Measurements from ENCODE around the gene TUBA8. TPM values are rescaled to one million over a fixed set of nuclear protein-coding genes. Genes with fewer than 3 reads are reported as not detected.
A peak's percentile ranks its signal among the peaks of the same experiment; 100 is the strongest.
"Not testable (repeated sequence)": the region's sequence is repeated elsewhere in the genome, so short reads cannot be mapped to it uniquely, and the experiment has no call there.

The TUBA8 gene
- total RNA-seq (1.5 TPM), polyA plus RNA-seq (4.5 TPM)

DNA sequence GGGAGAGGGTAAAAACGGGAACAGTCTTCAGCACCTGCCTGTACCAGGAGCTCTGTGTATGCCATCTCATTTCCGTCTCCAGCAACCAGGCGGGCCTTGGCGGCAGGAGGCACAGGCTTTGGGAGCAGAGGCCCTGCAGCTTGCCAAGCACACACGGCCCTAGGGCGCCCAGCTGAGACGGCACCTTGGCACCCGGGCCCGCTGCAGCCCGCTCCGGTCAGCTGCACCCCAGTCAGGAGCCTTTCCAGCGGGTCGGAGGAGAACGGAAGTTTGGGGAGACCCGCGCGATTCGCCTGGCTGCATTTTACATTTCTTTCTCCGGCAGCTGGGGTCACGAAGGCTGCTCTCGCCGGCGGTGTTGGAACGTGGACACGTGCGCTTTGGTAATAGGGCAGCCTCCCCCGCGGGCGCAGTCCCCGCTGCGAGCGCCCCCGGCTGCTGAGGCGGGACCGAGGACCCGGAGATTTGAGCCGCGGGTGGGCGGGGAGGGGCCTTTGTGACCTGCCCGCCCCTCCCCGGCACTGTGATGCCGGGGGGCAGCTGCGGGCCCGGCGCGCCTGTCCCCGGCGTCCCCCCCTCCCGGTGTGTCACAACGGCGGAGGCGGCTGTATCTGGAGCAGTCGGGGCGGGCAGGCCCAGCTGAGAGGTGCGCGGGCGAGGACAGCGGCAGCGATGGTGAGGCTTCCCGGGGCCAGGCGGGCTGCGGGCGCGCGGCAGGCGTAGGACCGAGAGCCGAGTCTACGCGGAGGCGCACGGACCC is at the start of gene TUBA8:
TUBA8 (plus strand) TSS at position 616 of the 760 bp plus-strand sequence; CDS start at position 673, 57 bp downstream.
- no peak for DNase-seq (ENCODE audit: extremely low spot score)
- Histone ChIP-seq H3K4me3 (ENCODE audit: low read depth, low read length) (peak within 1 kb of the TSS; percentile 43), H3K4me1 (ENCODE audit: insufficient read depth) (no peaks in the 10 kb centered on the region), H3K27ac (ENCODE audit: low read depth) (no peak within 1 kb of the TSS), H3K36me3 (ENCODE audit: insufficient read depth) (no peaks in the 10 kb centered on the region)
- WGBS, result 1% methylated on average over 72 of the region's 72 CpGs

- H3K4me1 ChIP-seq (ENCODE audit: insufficient read depth), result no peaks in the 10 kb centered on the region
- DNase-seq (ENCODE audit: extremely low spot score), result no peak
- 92% methylated on average over 3 of the region's 3 CpGs for WGBS
- no peaks in the 10 kb centered on the region for H3K36me3 ChIP-seq (ENCODE audit: insufficient read depth)
- no peak overlapping the region for H3K27ac ChIP-seq (ENCODE audit: low read depth)
- H3K4me3 ChIP-seq (ENCODE audit: low read depth, low read length), result no peak overlapping the region
Observed at GRCh38 chr22:18062421-18062820, 48.2 kb upstream of the TUBA8 start.

GRCh38 chr22:18063306-18063705 is 47.3 kb upstream of the TUBA8 start:
- no peaks in the 10 kb centered on the region for H3K4me1 ChIP-seq (ENCODE audit: insufficient read depth)
- H3K27ac ChIP-seq (ENCODE audit: low read depth), result no peak overlapping the region
- H3K36me3 ChIP-seq (ENCODE audit: insufficient read depth), result no peaks in the 10 kb centered on the region
- WGBS, result 87% methylated on average over 7 of the region's 7 CpGs
- DNase-seq (ENCODE audit: extremely low spot score), result no peak
- H3K4me3 ChIP-seq (ENCODE audit: low read depth, low read length), result no peak overlapping the region

- WGBS, result 76% methylated on average over 6 of the region's 6 CpGs
- H3K4me1 ChIP-seq (ENCODE audit: insufficient read depth); DNase-seq (ENCODE audit: extremely low spot score); H3K4me3 ChIP-seq (ENCODE audit: low read depth, low read length); H3K36me3 ChIP-seq (ENCODE audit: insufficient read depth); H3K27ac ChIP-seq (ENCODE audit: low read depth): not testable (repeated sequence)
Observed at GRCh38 chr22:18063715-18064114, 46.9 kb upstream of the TUBA8 start.

GRCh38 chr22:18064636-18065035 is 46.0 kb upstream of the TUBA8 start:
- DNase-seq (ENCODE audit: extremely low spot score), result no peak
- H3K4me3 ChIP-seq (ENCODE audit: low read depth, low read length), result no peak overlapping the region
- H3K4me1 ChIP-seq (ENCODE audit: insufficient read depth), result no peaks in the 10 kb centered on the region
- H3K27ac ChIP-seq (ENCODE audit: low read depth), result no peak overlapping the region
- WGBS, result 91% methylated on average over 7 of the region's 7 CpGs
- H3K36me3 ChIP-seq (ENCODE audit: insufficient read depth), result no peaks in the 10 kb centered on the region

DNA sequence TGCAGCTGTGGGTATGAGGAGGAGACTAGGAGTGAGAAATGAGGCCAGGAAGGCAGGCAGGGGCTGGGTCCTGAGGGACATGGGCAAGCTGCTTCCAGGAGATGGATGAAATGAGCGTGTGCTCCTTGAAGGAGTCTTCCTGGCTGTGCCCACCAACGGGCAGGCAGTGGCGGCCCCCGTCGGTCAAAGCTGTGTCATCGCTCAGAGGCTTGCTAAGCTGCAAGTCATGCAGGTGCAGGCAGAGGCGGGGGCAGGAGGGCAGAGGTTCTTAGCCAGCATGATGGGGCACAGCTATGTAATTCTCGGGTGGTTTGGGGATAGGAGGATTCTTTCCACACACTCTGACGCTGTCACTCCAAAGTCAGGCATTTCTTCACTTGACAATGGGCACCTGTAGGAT is 45.4 kb upstream of the TUBA8 start:
- Histone ChIP-seq H3K27ac (ENCODE audit: low read depth) (no peak overlapping the region), H3K4me3 (ENCODE audit: low read depth, low read length) (no peak overlapping the region), H3K36me3 (ENCODE audit: insufficient read depth) (no peaks in the 10 kb centered on the region), H3K4me1 (ENCODE audit: insufficient read depth) (no peaks in the 10 kb centered on the region)
- WGBS, result 73% methylated on average over 9 of the region's 9 CpGs
- no peak for DNase-seq (ENCODE audit: extremely low spot score)

DNA sequence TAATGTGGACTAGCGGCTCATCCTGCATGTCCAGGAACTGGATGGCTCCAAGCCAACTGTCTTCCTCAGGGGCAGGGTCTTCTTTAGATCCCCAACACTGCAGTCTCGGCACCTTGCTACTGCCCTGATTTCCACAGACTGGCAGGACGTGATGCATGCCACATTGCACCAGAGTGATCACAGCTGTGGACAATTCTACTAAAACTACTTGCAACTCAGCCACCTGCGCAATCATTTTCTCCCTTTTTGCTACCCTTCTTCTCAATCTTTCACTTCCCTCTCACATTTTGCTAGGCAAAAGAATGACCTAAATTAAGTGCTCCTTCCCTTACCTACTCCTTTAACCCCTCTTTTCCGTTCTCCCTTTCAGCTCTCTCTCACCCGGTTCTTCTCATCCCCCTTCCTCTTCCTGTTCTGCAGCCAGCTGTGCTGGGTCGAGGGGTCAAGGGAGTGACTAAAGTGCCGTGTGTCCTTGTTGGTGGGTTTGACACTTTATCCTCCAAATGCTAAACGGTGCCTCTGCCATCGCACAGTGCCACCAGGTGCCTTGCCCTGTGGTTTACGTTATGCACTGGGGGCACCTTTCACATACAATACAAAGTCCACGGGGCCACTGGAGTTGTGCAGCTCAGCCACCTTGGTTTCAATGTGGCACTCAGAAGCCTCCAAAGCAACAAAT is 44.3 kb upstream of the TUBA8 start:
- no peak overlapping the region for H3K4me3 ChIP-seq (ENCODE audit: low read depth, low read length)
- H3K27ac ChIP-seq (ENCODE audit: low read depth), result no peak overlapping the region
- H3K36me3 ChIP-seq (ENCODE audit: insufficient read depth), result no peaks in the 10 kb centered on the region
- H3K4me1 ChIP-seq (ENCODE audit: insufficient read depth), result no peaks in the 10 kb centered on the region
- 57% methylated on average over 12 of the region's 12 CpGs for WGBS
- DNase-seq (ENCODE audit: extremely low spot score), result no peak

DNA sequence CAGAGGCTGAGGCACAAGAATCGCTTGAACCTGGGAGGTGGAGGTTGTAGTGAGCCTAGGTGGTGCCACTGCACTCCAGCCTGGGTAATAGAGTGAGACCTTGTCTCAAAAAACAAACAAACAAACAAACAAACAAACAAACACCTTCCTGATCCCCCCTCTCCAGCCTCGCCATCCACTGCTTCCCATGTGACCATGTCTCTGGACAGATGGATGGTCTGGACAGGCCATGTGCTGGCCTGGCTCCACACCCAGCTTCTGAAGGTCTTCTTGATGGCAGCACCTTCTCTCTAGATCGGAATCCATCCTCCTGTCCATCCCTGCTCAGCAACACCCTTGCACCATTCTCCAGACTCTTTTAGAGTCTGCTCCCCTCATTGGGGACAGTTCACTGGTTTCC is 43.5 kb upstream of the TUBA8 start:
- Histone ChIP-seq H3K36me3 (ENCODE audit: insufficient read depth) (no peaks in the 10 kb centered on the region), H3K4me1 (ENCODE audit: insufficient read depth) (no peaks in the 10 kb centered on the region), H3K27ac (ENCODE audit: low read depth) (no peak overlapping the region), H3K4me3 (ENCODE audit: low read depth, low read length) (no peak overlapping the region)
- 94% methylated on average over 3 of the region's 3 CpGs for WGBS
- DNase-seq (ENCODE audit: extremely low spot score), result no peak

DNA sequence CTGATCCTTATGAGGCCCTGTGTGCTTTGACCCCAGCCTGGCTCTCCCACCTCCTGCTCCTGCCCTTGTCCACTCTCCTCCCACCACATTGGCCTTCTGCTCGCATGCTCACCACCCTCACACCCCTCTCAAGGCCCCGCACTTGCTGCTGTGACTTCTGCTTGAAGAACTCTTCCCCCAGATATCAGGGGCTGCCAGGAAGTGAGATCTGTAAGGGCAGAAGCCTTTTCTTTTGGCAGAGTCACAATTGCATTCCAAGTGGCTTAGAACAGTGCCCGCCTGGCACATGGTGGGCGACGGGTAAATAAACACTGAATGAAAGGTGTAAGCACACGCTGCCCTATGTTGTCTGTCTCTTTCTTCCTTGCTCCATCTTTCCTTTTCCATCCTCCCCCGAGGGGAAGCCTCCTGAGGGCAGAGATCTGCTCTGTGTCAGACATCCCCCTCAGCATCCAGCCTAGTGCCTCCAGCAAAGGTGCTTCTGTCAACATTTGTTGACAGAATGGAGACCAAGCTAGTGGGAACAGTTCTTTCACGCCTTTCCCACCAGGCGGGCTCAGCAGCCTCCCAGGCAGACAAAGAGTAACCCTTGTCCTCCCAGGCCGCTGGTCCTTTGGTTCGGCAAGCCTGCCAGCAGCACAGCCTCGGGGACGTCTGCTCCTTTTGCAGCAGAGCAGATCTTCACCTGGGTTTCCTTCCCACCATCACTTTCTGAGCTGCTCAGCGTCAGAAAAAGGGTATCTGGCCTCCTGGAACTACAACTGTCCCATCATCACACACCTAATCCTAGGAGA is 42.9 kb upstream of the TUBA8 start:
- H3K4me3 ChIP-seq (ENCODE audit: low read depth, low read length), result no peak overlapping the region
- no peaks in the 10 kb centered on the region for H3K4me1 ChIP-seq (ENCODE audit: insufficient read depth)
- DNase-seq (ENCODE audit: extremely low spot score), result no peak
- 42% methylated on average over 14 of the region's 14 CpGs for WGBS
- H3K36me3 ChIP-seq (ENCODE audit: insufficient read depth), result no peaks in the 10 kb centered on the region
- H3K27ac ChIP-seq (ENCODE audit: low read depth), result peak overlapping the region; percentile 48

GRCh38 chr22:18068381-18068988 is 42.1 kb upstream of the TUBA8 start:
- Histone ChIP-seq H3K36me3 (ENCODE audit: insufficient read depth) (no peaks in the 10 kb centered on the region), H3K27ac (ENCODE audit: low read depth) (no peak overlapping the region), H3K4me1 (ENCODE audit: insufficient read depth) (no peaks in the 10 kb centered on the region), H3K4me3 (ENCODE audit: low read depth, low read length) (no peak overlapping the region)
- DNase-seq (ENCODE audit: extremely low spot score), result no peak
- WGBS, result 29% methylated on average over 3 of the region's 3 CpGs

DNA sequence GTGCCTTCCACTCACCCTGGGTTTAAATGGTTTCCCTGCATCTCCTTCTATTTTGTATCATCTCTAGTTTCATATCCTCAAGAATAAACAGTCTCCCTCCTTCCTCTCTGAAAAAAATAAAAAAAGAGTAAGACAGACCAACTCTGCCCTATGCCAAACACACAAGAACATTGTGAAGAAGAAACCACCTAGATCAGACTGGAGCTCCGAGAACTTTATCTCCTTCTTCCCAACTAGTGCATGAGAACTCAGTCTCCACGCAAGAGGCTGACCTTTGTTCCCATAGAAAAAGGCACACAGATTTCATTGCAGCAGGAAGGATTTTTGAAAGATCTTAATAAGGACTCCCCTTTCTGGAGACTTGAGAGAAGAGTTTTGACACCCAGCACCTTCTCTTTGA is 41.6 kb upstream of the TUBA8 start:
- Histone ChIP-seq H3K27ac (ENCODE audit: low read depth) (no peak overlapping the region), H3K36me3 (ENCODE audit: insufficient read depth) (no peaks in the 10 kb centered on the region), H3K4me1 (ENCODE audit: insufficient read depth) (no peaks in the 10 kb centered on the region), H3K4me3 (ENCODE audit: low read depth, low read length) (no peak overlapping the region)
- DNase-seq (ENCODE audit: extremely low spot score), result no peak
- WGBS, result 53% methylated on average over 2 of the region's 2 CpGs

DNA sequence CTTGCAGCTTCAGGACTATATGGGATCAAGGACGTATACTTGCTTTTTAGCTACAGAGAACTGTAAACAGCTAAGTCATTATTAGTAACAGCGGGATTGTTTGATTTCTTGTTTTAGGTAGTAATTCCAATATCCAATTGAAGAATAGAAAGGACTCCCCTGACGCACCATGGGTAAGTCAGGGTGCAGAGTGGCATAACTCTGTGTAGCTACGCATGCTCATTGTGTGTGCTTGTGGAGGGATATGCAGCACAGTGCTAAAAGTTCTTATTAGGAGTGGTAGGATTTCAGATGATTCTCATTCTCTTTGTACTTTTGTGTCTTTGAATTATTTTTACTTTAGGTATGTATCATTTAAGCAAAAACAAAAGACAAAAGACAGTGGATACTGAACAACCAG is 40.6 kb upstream of the TUBA8 start:
- DNase-seq (ENCODE audit: extremely low spot score), result no peak
- no peaks in the 10 kb centered on the region for H3K4me1 ChIP-seq (ENCODE audit: insufficient read depth)
- H3K27ac ChIP-seq (ENCODE audit: low read depth), result no peak overlapping the region
- no peak overlapping the region for H3K4me3 ChIP-seq (ENCODE audit: low read depth, low read length)
- WGBS, result 95% methylated on average over 4 of the region's 4 CpGs
- no peaks in the 10 kb centered on the region for H3K36me3 ChIP-seq (ENCODE audit: insufficient read depth)

- no peak for DNase-seq (ENCODE audit: extremely low spot score)
- WGBS, result 81% methylated on average over 14 of the region's 14 CpGs
- H3K4me3 ChIP-seq (ENCODE audit: low read depth, low read length), result no peak overlapping the region
- H3K36me3 ChIP-seq (ENCODE audit: insufficient read depth), result no peaks in the 10 kb centered on the region
- no peak overlapping the region for H3K27ac ChIP-seq (ENCODE audit: low read depth)
- H3K4me1 ChIP-seq (ENCODE audit: insufficient read depth), result no peaks in the 10 kb centered on the region
Observed at GRCh38 chr22:18070556-18071306, 39.9 kb upstream of the TUBA8 start.
